Smooth muscle cell (in vitro differentiated cells): ENCODE results near the gene CD82. TPM values are rescaled to one million over a fixed set of nuclear protein-coding genes. Genes with fewer than 3 reads are reported as not detected.

Experiments
- DNase-seq: peaks from one replicate; lab custom pipeline; 2025; ENCODE audit not compliant: unreplicated experiment; lab: John Stamatoyannopoulos, UW
- H2AFZ ChIP-seq: fragments of 200-600 bp; sonication (generic); 2 replicates; pipeline ENCODE4 v1.6.0; 2016; ENCODE audit warnings: antibody characterized with exemption, low read depth, mild to moderate bottlenecking
- H3F3A ChIP-seq: fragments of 200-600 bp; sonication (generic); 2 replicates; pipeline ENCODE4 v1.6.0; 2017; ENCODE audit warnings: antibody characterized with exemption, low read depth
- H3K27ac ChIP-seq: fragments of 200-600 bp; sonication (generic); 2 replicates; pipeline ENCODE4 v1.5.1; 2016; ENCODE audit warnings: low read depth, mild to moderate bottlenecking
- H3K27me3 ChIP-seq: fragments of 200-600 bp; sonication (generic); 2 replicates; pipeline ENCODE4 v1.6.1; 2016; ENCODE audit warnings: low read depth, mild to moderate bottlenecking
- H3K36me3 ChIP-seq: fragments of 200-600 bp; sonication (generic); 2 replicates; pipeline ENCODE4 v1.5.1; 2016; ENCODE audit warnings: low read depth
- H3K4me1 ChIP-seq: fragments of 200-600 bp; sonication (generic); 2 replicates; pipeline ENCODE4 v1.5.1; 2016; ENCODE audit warnings: low read depth
- H3K4me2 ChIP-seq: fragments of 200-600 bp; sonication (generic); 2 replicates; pipeline ENCODE4 v1.6.0; 2016; ENCODE audit warnings: mild to moderate bottlenecking
- H3K4me3 ChIP-seq: fragments of 200-600 bp; sonication (generic); 2 replicates; pipeline ENCODE4 v1.5.1; 2016; ENCODE audit warnings: mild to moderate bottlenecking
- H3K79me2 ChIP-seq: fragments of 200-600 bp; sonication (generic); 2 replicates; pipeline ENCODE4 v1.6.0; 2016; ENCODE audit warnings: low read depth, mild to moderate bottlenecking
- H3K9ac ChIP-seq: fragments of 200-600 bp; sonication (generic); 2 replicates; pipeline ENCODE4 v1.6.0; 2016; ENCODE audit warnings: low read depth
- H3K9me3 ChIP-seq: fragments of 200-600 bp; sonication (generic); replicated peaks from 2 replicates; pipeline ENCODE4 v1.5.1; 2016; ENCODE audit warnings: low read depth
- H4K20me1 ChIP-seq: fragments of 200-600 bp; sonication (generic); 2 replicates; pipeline ENCODE4 v1.6.0; 2016; ENCODE audit warnings: low read depth
- CTCF ChIP-seq: fragments of 200-600 bp; sonication (generic); IDR thresholded peaks from 2 replicates; pipeline ENCODE4 v1.5.1; 2017; ENCODE audit warnings: borderline replicate concordance, mild to moderate bottlenecking, antibody characterized with exemption; ENCODE audit not compliant: insufficient read depth, poor library complexity, severe bottlenecking
- WGBS: methylation state at CpG from one replicate; pipeline ENCODE4 v1.1.7; 2016; ENCODE audit warnings: low lambda C conversion rate; 5-methylcytosine and 5-hydroxymethylcytosine counted together
- polyA plus RNA-seq: library from polyadenylated mRNA; unstranded; fragments of >200 nt; fragmentation: Nextera tagmentation; extraction: Ambion mirVana; gene quantifications from 2 replicates; pipeline ENCODE4 v1.2.1, GENCODE V29; 2016
- total RNA-seq: library from RNA; depleted of rRNA; stranded (reverse); fragments of >200 nt; gene quantifications from 2 replicates; pipeline ENCODE4 v1.2.3, GENCODE V29; 2014

The CD82 gene
- total and polyA plus RNA-seq, 2 experiments from 2014 or later = 58.6 to 270 TPM

- Histone ChIP-seq H3K27ac (no peak overlapping the region), H3F3A (no peaks in the 10 kb centered on the region), H3K4me3 (no peak overlapping the region), H3K4me2 (no peak overlapping the region), H3K9ac (no peak overlapping the region), H4K20me1 (peaks cover 30% of the 10 kb centered on the region), H2AFZ (no peak overlapping the region), H3K27me3 (no peaks in the 10 kb centered on the region), H3K9me3 (no peaks in the 10 kb centered on the region), H3K36me3 (peaks cover 4% of the 10 kb centered on the region), H3K79me2 (no peaks in the 10 kb centered on the region), H3K4me1 (peaks cover 13% of the 10 kb centered on the region)
- TF ChIP-seq CTCF = no peak
- no peak for DNase-seq
- WGBS = 73% methylated on average over 10 of the region's 10 CpGs
These were observed 35.4 kb downstream of the CD82 start for GRCh38 chr11:44600839-44601383.

DNA sequence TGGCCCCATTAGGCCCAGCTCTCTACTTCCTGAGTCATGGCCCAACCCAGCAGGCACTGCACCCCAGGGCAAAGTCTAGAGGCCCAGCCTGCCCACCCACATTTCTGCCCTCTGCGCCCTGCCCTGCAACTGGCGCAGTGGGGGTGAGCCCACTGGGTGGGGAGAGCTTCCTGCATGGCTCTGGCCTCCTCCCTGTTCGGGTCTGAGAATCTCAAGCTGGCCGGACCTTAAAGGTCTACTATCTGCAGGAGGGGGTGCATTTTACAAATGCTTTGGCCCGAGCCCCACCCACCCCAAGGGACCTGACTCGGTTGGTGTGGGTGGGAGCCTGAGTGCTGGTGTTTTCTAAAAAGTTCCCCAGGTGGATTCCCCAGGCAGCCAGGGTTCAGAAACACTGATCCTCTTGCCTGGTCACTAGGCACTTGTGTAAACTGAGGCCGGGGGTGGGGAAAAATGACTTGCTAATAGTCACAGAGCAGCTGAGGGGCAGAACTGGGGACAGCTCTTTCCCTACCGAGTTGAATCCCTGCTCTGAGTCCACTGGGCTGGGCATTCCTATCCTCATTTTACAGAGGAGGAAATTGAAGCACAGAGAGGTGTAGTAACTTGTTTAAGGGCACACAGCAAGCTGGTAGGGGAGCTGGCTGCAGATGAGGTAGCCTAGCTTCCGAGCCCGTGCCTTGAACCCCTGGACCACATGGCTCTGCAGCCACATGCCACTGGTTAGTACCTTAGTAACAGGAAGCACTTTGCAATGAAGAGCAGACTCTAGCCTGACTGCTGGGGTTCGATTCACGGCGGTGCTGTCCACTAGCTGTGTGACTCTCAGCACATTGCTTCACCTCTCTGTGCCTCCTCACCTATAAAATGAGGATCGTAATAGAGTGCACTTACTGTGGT is 36.3 kb downstream of the CD82 start:
- Histone ChIP-seq H3K9me3 (no peaks in the 10 kb centered on the region), H4K20me1 (peaks cover 22% of the 10 kb centered on the region), H2AFZ (no peak overlapping the region), H3K4me2 (no peak overlapping the region), H3K79me2 (no peaks in the 10 kb centered on the region), H3K4me3 (no peak overlapping the region), H3F3A (peaks cover 3% of the 10 kb centered on the region), H3K36me3 (peaks cover 6% of the 10 kb centered on the region), H3K27ac (no peak overlapping the region), H3K9ac (no peak overlapping the region), H3K4me1 (peaks cover 13% of the 10 kb centered on the region), H3K27me3 (no peaks in the 10 kb centered on the region)
- TF ChIP-seq CTCF = no peak
- no peak for DNase-seq
- WGBS = 79% methylated on average over 14 of the region's 14 CpGs

GRCh38 chr11:44602891-44603310 is 37.4 kb downstream of the CD82 start:
- TF ChIP-seq CTCF = no peak
- Histone ChIP-seq H3K4me3 (no peak overlapping the region), H2AFZ (no peak overlapping the region), H3K9ac (no peak overlapping the region), H3K4me2 (no peak overlapping the region), H4K20me1 (peaks cover 11% of the 10 kb centered on the region), H3K79me2 (no peaks in the 10 kb centered on the region), H3K36me3 (peaks cover 6% of the 10 kb centered on the region), H3K4me1 (peaks cover 13% of the 10 kb centered on the region), H3F3A (peaks cover 7% of the 10 kb centered on the region), H3K9me3 (no peaks in the 10 kb centered on the region), H3K27ac (no peak overlapping the region), H3K27me3 (no peaks in the 10 kb centered on the region)
- whole genome bisulfite sequencing = 66% methylated on average over 6 of the region's 6 CpGs
- DNase-seq = no peak
